A673 (cell line): ENCODE data around the gene TP53I11.

Source experiments
- EZH2 ChIP-seq: fragments of 200-600 bp; sonication (generic); IDR thresholded peaks from 2 replicates; pipeline ENCODE4 v1.6.1; 2017; ENCODE audit warnings: borderline replicate concordance, low read depth, mild to moderate bottlenecking, mixed read lengths, antibody characterized with exemption, low read length; ENCODE audit not compliant: poor library complexity, severe bottlenecking
- TF ChIP-seq, protein P1 (sequence below): fragments of 300-800, 200-600 bp; sonication (generic); conservative IDR thresholded peaks from 2 replicates; pipeline ENCODE4 v1.5.1; 2017; ENCODE audit warnings: low read depth, mild to moderate bottlenecking, antibody characterized with exemption, low read length, moderate library complexity, mixed read lengths

DNA sequence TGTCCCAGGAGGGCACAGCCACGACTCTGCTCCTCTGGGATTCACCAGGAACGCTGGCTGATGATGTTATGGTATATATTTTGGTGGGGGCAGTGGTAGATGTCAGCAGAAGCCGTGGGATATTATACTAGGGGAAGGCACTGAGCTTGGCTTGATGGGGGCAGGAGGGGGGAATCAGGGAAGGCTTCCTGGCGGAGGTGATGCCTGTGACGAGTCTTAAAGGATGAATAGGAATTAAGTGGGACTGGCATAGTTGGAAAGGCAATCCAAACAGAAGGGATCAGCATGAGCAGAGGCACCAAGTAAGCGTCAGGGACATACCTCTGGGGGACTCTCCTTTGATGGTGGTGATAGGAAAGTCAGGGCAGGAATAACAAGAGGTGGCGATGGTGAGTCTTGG, 47.6 kb downstream of the TP53I11 start:
- TF ChIP-seq, protein P1, sequence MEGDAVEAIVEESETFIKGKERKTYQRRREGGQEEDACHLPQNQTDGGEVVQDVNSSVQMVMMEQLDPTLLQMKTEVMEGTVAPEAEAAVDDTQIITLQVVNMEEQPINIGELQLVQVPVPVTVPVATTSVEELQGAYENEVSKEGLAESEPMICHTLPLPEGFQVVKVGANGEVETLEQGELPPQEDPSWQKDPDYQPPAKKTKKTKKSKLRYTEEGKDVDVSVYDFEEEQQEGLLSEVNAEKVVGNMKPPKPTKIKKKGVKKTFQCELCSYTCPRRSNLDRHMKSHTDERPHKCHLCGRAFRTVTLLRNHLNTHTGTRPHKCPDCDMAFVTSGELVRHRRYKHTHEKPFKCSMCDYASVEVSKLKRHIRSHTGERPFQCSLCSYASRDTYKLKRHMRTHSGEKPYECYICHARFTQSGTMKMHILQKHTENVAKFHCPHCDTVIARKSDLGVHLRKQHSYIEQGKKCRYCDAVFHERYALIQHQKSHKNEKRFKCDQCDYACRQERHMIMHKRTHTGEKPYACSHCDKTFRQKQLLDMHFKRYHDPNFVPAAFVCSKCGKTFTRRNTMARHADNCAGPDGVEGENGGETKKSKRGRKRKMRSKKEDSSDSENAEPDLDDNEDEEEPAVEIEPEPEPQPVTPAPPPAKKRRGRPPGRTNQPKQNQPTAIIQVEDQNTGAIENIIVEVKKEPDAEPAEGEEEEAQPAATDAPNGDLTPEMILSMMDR: no peak
- no peak for TF ChIP-seq EZH2
